Measurements from ENCODE around the gene PKP4. TPM values are rescaled to one million over a fixed set of nuclear protein-coding genes. Genes with fewer than 3 reads are reported as not detected.
"Not testable (repeated sequence)": the region's sequence is repeated elsewhere in the genome, so short reads cannot be mapped to it uniquely, and the experiment has no call there.

PKP4 gene
- total and polyA plus RNA-seq, 2 donors, result 22.5 to 24.9 TPM

DNA sequence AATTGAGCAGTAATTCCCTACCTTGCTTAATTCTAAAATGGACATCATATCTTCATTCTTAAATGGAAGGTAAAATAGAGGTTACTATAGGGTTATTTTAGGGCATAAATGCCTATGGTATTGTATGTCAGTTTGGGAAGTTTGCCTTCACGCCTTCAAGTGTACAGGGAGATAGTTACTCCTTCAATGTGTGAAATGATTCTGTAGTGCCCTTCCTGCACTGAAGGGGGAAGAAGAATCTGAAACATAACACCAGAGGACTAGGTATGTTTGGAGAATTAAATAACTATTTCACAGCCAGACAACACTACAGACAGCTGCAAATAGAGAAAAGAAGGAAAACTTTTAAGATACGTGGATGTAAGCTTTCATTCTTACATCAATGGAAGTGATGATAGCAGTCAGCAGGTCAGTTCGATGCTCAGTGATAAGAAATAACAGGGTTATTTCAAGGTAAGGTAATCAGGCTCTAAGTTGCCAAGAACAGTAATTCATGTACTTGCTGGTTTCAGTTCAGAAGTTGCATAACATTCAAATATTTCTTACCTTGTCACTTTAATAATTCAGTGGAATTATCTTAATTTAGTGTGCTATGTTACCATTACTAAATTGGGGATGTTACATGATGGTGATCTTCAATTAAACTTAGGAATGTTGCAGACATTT is 4.0 kb downstream of the PKP4 start:
- Histone ChIP-seq H3K4me3 (ENCODE audit: low read length in 2 of 2) (no peak overlapping the region), H3K4me1 (ENCODE audit: control insufficient read depth in 2 of 2, insufficient read depth in 2 of 2, low read length in 2 of 2) (peaks cover 5 to 15% of the 10 kb centered on the region in 2 donors), H3K27ac (ENCODE audit: low read depth in 1 of 2, low read length in 1 of 2) (no peak overlapping the region), H3K27me3 (ENCODE audit: control insufficient read depth in 2 of 2, insufficient read depth in 1 of 2, low read length in 1 of 2) (peaks cover 5 to 17% of the 10 kb centered on the region in 2 donors), H3K9me3 (ENCODE audit: control insufficient read depth in 2 of 2, insufficient read depth in 1 of 2, low read length in 1 of 2) (no peaks in the 10 kb centered on the region), H3K36me3 (ENCODE audit: control insufficient read depth in 2 of 2, insufficient read depth in 2 of 2, low read length in 1 of 2) (no peaks in the 10 kb centered on the region)
- WGBS, result 91% methylated on average over 3 of the region's 3 CpGs
- no peak for DNase-seq (ENCODE audit: low read depth in 6 of 9, low spot score in 9 of 9)

DNA sequence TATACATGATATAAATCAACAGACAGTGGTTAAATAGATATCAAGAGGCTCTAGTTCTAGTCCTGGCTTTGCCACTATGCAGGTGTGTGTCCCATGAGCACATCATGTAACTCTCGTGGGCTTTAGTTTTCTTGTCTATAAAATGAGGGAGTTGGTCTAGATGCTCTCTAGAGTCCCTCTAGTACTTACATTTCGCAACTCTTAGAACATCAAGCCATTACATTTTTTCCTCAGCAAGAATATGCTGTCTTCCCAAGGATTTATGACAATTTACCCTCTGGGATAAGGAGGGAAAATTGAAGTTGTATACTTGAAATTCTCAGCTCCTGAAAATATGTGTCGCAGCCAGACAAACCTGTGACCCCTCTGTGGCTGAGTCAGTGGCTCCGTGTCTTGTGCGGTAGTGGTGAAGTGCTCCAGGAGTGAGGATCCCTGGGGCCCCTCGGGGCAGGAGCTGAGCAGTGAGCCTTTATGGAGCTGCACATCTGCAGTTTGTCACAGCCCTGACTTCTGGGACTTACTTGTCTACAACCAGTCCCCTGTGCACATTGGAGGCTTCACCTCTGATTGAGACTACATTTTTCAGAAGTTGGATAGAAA is 6.8 kb downstream of the PKP4 start:
- no peak for DNase-seq (ENCODE audit: low read depth in 6 of 9, low spot score in 9 of 9)
- 96% methylated on average over 6 of the region's 6 CpGs for WGBS
- Histone ChIP-seq H3K4me1 (ENCODE audit: control insufficient read depth in 2 of 2, insufficient read depth in 2 of 2, low read length in 2 of 2) (peaks cover under 1 to 3% of the 10 kb centered on the region in 2 donors), H3K4me3 (ENCODE audit: low read length in 2 of 2) (no peak overlapping the region), H3K27ac (ENCODE audit: low read depth in 1 of 2, low read length in 1 of 2) (no peak overlapping the region), H3K36me3 (ENCODE audit: control insufficient read depth in 2 of 2, insufficient read depth in 2 of 2, low read length in 1 of 2) (no peaks in the 10 kb centered on the region), H3K9me3 (ENCODE audit: control insufficient read depth in 2 of 2, insufficient read depth in 1 of 2, low read length in 1 of 2) (no peaks in the 10 kb centered on the region), H3K27me3 (ENCODE audit: control insufficient read depth in 2 of 2, insufficient read depth in 1 of 2, low read length in 1 of 2) (peaks cover 0 to under 1% of the 10 kb centered on the region in 2 donors)

DNA sequence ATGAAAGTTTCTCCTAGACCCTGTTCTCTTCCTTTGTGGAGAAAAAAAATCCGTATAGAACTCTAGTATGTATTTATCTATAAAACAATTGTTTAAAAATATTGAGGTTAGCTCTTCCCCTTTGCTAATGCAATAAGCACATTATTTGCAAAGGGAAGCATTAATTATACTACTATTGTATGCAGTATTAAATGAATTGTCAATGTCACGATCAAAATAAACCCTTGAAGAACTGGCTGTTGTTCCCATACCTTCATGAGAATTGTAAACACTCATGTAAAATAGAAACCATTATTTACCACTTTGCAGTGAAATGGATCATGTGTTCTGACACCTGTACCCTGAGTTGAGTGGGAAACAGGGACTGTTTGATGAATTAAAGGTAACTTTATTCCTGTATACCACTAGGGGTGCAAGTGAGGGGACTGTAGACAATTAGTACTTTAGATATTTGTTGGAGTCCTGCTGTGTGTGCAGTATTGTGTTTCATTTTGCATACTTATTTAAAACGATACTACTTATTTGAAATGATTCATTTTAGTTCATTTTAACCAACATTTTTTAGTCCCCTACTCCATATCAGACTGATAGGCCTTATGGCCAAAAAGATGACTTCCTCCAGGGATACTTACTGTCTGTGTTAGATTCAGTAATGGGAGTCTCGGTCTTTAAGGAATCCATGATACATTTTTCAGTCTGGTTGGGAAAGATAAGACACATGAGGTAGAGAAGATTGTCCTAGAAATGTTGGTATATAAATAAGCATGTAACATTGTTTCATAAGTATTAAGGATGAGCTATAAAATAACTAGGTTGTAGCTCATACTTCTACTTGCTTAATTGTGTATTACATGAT is 7.9 kb downstream of the PKP4 start:
- 96% methylated on average over 4 of the region's 4 CpGs for WGBS
- H3K36me3 ChIP-seq (ENCODE audit: control insufficient read depth in 2 of 2, insufficient read depth in 2 of 2, low read length in 1 of 2), result no peaks in the 10 kb centered on the region
- no peaks in the 10 kb centered on the region for H3K9me3 ChIP-seq (ENCODE audit: control insufficient read depth in 2 of 2, insufficient read depth in 1 of 2, low read length in 1 of 2)
- H3K4me3 ChIP-seq (ENCODE audit: low read length in 2 of 2), result no peak overlapping the region
- DNase-seq (ENCODE audit: low read depth in 6 of 9, low spot score in 9 of 9), result peak in 2 of 9 donors; percentile 21 to 34
- H3K27me3 ChIP-seq (ENCODE audit: control insufficient read depth in 2 of 2, insufficient read depth in 1 of 2, low read length in 1 of 2), result no peaks in the 10 kb centered on the region
- H3K27ac ChIP-seq (ENCODE audit: low read depth in 1 of 2, low read length in 1 of 2), result no peak overlapping the region
- H3K4me1 ChIP-seq (ENCODE audit: control insufficient read depth in 2 of 2, insufficient read depth in 2 of 2, low read length in 2 of 2), result peaks cover 0 to 2% of the 10 kb centered on the region in 2 donors

DNA sequence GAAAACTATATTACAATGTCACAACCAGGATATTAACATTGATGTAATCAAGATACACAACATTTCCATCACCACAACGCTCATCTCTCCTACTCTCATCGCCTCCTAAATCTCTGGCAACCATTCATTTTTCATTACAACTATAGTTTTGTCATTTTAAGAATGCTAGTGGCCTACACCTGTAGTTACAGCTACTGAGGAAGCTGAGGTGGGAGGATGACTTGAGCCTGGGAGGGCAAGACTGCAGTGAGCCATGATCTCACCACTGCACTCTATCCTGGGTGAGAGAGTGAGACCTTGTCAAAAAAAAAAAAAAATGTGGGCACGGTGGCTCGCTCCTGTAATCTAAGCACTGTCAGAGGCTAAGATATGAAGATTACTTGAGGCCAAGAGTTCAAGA is 10.5 kb downstream of the PKP4 start:
- Histone ChIP-seq H3K4me3 (ENCODE audit: low read length in 2 of 2) (no peak overlapping the region), H3K36me3 (ENCODE audit: control insufficient read depth in 2 of 2, insufficient read depth in 2 of 2, low read length in 1 of 2) (peaks cover 0 to 2% of the 10 kb centered on the region in 2 donors), H3K27me3 (ENCODE audit: control insufficient read depth in 2 of 2, insufficient read depth in 1 of 2, low read length in 1 of 2) (no peaks in the 10 kb centered on the region), H3K9me3 (ENCODE audit: control insufficient read depth in 2 of 2, insufficient read depth in 1 of 2, low read length in 1 of 2) (no peaks in the 10 kb centered on the region), H3K27ac (ENCODE audit: low read depth in 1 of 2, low read length in 1 of 2) (no peak overlapping the region), H3K4me1 (ENCODE audit: control insufficient read depth in 2 of 2, insufficient read depth in 2 of 2, low read length in 2 of 2) (peaks cover 0 to 2% of the 10 kb centered on the region in 2 donors)
- 95% methylated on average over 4 of the region's 4 CpGs for WGBS
- DNase-seq (ENCODE audit: low read depth in 6 of 9, low spot score in 9 of 9), result no peak

DNA sequence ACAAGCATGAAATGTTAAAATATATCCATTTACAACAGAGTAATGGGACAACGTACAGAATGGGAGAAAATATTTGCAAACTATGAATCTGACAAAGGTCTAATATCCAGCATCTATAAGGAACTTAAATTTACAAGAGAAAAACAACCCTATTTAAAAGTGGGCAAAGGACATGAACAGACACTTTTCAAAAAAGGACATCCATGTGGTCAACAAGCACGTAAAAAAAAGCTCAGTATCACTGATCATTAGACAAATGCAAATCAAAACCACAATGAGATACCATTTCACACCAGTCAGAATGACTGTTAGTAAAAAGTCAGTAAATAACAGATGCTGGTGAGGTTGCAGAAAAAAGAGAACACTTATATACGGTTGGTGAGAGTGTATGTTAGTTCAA is 16.1 kb downstream of the PKP4 start:
- not testable (repeated sequence) for H3K9me3 ChIP-seq (ENCODE audit: control insufficient read depth in 2 of 2, insufficient read depth in 1 of 2, low read length in 1 of 2); H3K27me3 ChIP-seq (ENCODE audit: control insufficient read depth in 2 of 2, insufficient read depth in 1 of 2, low read length in 1 of 2); DNase-seq (ENCODE audit: low read depth in 6 of 9, low spot score in 9 of 9); H3K4me3 ChIP-seq (ENCODE audit: low read length in 2 of 2); H3K27ac ChIP-seq (ENCODE audit: low read depth in 1 of 2, low read length in 1 of 2); H3K4me1 ChIP-seq (ENCODE audit: control insufficient read depth in 2 of 2, insufficient read depth in 2 of 2, low read length in 2 of 2); H3K36me3 ChIP-seq (ENCODE audit: control insufficient read depth in 2 of 2, insufficient read depth in 2 of 2, low read length in 1 of 2)
- 98% methylated on average over 3 of the region's 3 CpGs for WGBS

DNA sequence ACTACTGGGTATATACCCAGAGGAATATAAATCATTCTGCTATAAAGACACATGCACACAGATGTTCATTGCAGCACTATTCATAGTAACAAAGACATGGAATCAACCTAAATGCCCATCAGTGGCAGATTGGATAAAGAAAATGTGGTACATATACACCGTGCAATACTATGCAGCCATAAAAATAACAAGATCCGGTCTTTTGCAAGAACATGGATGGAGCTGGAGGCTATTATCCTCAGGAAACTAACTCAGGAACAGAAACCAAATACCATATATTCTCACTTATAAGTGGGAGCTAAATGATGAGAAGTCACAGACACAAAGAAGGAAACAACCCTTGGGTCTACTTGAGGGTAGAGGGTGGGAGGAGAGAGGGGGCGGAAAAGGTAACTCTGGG is 16.5 kb downstream of the PKP4 start:
- not testable (repeated sequence) for H3K4me3 ChIP-seq (ENCODE audit: low read length in 2 of 2); H3K36me3 ChIP-seq (ENCODE audit: control insufficient read depth in 2 of 2, insufficient read depth in 2 of 2, low read length in 1 of 2); H3K4me1 ChIP-seq (ENCODE audit: control insufficient read depth in 2 of 2, insufficient read depth in 2 of 2, low read length in 2 of 2); H3K27me3 ChIP-seq (ENCODE audit: control insufficient read depth in 2 of 2, insufficient read depth in 1 of 2, low read length in 1 of 2); H3K27ac ChIP-seq (ENCODE audit: low read depth in 1 of 2, low read length in 1 of 2); DNase-seq (ENCODE audit: low read depth in 6 of 9, low spot score in 9 of 9); H3K9me3 ChIP-seq (ENCODE audit: control insufficient read depth in 2 of 2, insufficient read depth in 1 of 2, low read length in 1 of 2)
- WGBS, result 98% methylated on average over 3 of the region's 3 CpGs

DNA sequence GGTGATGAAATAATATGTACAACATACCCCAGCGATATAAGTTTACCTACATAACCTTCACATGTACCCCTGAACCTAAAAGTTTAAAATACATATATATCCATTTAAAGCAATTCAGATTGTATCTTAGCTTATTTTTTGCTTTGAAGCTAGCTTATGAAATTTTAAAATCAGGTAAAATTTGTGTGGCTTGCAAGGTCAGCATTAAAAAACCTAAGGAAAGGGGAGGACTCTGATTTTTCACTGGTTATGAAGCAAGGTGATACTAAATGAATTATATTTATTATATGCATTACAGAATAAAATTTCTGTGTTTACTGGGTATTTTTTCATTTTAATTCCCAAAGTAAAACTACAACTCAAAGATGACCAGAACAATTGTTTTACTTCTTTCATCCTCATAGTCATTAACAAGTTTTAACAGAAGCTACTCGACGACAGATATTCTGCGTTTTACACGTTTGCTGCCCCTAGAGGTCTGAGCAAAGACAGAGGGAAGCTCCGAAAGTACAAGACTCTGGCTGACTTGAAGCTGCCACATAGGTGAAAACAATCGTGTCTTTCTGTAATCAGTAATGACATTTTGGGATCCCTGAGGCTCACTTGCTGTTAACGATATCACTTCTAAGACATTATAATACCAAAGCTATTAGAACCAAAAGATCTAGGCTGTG is 17.1 kb downstream of the PKP4 start:
- peaks cover 0 to 2% of the 10 kb centered on the region in 2 donors for H3K36me3 ChIP-seq (ENCODE audit: control insufficient read depth in 2 of 2, insufficient read depth in 2 of 2, low read length in 1 of 2)
- H3K4me1 ChIP-seq (ENCODE audit: control insufficient read depth in 2 of 2, insufficient read depth in 2 of 2, low read length in 2 of 2), result peaks cover 0 to 7% of the 10 kb centered on the region in 2 donors
- no peak overlapping the region for H3K27ac ChIP-seq (ENCODE audit: low read depth in 1 of 2, low read length in 1 of 2)
- no peaks in the 10 kb centered on the region for H3K9me3 ChIP-seq (ENCODE audit: control insufficient read depth in 2 of 2, insufficient read depth in 1 of 2, low read length in 1 of 2)
- H3K27me3 ChIP-seq (ENCODE audit: control insufficient read depth in 2 of 2, insufficient read depth in 1 of 2, low read length in 1 of 2), result no peaks in the 10 kb centered on the region
- no peak for DNase-seq (ENCODE audit: low read depth in 6 of 9, low spot score in 9 of 9)
- H3K4me3 ChIP-seq (ENCODE audit: low read length in 2 of 2), result no peak overlapping the region
- WGBS, result 98% methylated on average over 8 of the region's 8 CpGs

DNA sequence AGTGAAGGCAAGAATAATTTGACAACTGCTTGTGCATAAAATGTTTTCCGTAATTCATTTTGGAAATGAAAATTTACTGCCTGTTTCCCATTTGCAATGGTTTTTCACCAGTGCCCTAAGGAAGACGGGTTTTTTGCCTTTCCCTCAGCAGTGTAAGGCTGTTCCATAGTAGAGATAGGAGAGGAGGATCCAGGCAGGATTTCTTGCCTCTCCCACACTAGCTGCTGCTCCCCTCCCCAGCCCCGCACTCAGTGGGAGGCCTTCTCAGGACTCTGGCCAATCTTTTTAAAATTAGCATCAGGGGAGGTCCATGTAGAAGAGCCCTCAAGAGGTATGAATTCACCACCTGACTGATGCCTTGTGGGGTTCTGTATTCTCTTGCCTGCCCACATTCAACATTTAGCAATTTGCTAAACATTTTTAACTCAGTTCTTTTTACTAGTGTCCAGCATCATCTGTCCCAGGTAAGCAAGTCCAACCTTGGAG is 17.8 kb downstream of the PKP4 start:
- not testable (repeated sequence) for H3K27me3 ChIP-seq (ENCODE audit: control insufficient read depth in 2 of 2, insufficient read depth in 1 of 2, low read length in 1 of 2); H3K9me3 ChIP-seq (ENCODE audit: control insufficient read depth in 2 of 2, insufficient read depth in 1 of 2, low read length in 1 of 2); H3K4me3 ChIP-seq (ENCODE audit: low read length in 2 of 2); H3K27ac ChIP-seq (ENCODE audit: low read depth in 1 of 2, low read length in 1 of 2); DNase-seq (ENCODE audit: low read depth in 6 of 9, low spot score in 9 of 9); H3K36me3 ChIP-seq (ENCODE audit: control insufficient read depth in 2 of 2, insufficient read depth in 2 of 2, low read length in 1 of 2); H3K4me1 ChIP-seq (ENCODE audit: control insufficient read depth in 2 of 2, insufficient read depth in 2 of 2, low read length in 2 of 2)
- WGBS, result 98% methylated on average over 3 of the region's 3 CpGs

Data from thymus (tissue), 11 donors.